ENCODE data around the gene TGM5.

DNA sequence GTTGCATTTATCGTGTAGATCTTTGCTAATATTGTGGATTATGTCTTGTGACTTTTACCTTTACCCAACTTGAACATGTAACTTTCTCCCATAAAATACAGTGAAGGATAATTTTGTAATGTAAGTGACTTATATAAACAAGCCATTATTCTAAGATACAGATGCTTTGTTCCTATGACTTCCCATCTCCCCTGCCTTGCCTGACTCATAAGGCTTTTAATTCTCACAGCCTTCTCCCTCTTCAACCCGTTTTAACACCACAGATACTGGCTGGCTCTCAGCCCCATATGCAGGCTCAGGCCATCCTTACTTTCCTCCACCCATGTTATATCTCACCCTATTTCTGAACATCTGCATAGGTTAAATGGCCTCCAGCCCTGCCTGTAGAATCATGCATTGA, 77.4 kb downstream of the TGM5 start:
- TF ChIP-seq, protein P1, sequence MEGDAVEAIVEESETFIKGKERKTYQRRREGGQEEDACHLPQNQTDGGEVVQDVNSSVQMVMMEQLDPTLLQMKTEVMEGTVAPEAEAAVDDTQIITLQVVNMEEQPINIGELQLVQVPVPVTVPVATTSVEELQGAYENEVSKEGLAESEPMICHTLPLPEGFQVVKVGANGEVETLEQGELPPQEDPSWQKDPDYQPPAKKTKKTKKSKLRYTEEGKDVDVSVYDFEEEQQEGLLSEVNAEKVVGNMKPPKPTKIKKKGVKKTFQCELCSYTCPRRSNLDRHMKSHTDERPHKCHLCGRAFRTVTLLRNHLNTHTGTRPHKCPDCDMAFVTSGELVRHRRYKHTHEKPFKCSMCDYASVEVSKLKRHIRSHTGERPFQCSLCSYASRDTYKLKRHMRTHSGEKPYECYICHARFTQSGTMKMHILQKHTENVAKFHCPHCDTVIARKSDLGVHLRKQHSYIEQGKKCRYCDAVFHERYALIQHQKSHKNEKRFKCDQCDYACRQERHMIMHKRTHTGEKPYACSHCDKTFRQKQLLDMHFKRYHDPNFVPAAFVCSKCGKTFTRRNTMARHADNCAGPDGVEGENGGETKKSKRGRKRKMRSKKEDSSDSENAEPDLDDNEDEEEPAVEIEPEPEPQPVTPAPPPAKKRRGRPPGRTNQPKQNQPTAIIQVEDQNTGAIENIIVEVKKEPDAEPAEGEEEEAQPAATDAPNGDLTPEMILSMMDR (IDR thresholded peaks at IDR 0.05) = no peak
- no peak for TF ChIP-seq POLR2A (IDR thresholded peaks at IDR 0.05)
- TF ChIP-seq POLR2AphosphoS5 (IDR thresholded peaks at IDR 0.05) = no peak
- no peak for TF ChIP-seq EP300 (IDR thresholded peaks at IDR 0.05)

All from suprapubic skin (tissue), 4 donors.